Body of pancreas (tissue), 4 donors: Measurements from ENCODE around the gene ZNF473.

Experiments used
- CTCF ChIP-seq, 7 experiments: fragments of 450-650 bp in 4 of 7; fragments of 200-600 bp in 3 of 7; sonication (generic) in 3 of 7; IDR thresholded peaks; one replicate each; pipeline ENCODE4 v1.5.1; 2016 to 2019; ENCODE audit warnings: antibody characterized with exemption in 7 of 7
- POLR2A ChIP-seq, 3 donors: fragments of 450-650 bp; IDR thresholded peaks; one replicate each; pipeline ENCODE4 v1.6.1; 2016; ENCODE audit warnings: antibody characterized with exemption in 3 of 3, mild to moderate bottlenecking in 2 of 3

DNA sequence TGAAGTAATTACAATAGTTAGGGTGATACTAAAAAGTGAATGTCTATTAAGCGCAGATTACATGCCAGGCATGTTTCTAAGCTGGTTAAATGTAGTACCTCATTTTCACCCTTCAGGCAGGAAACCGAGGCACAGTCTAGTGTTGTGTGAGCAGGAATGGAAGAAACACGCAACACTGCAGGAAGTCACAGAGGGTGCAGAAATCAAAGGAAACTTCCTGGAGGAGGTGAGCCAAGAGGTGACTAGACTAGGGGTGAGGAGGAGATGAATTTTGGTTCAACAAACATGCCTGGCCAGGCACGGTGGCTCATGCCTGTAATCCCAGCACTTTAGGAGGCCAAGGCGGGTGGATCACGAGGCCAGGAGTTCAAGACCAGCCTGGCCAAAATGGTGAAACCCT is 41.8 kb downstream of the ZNF473 start:
- TF ChIP-seq CTCF (IDR thresholded peaks at IDR 0.05) (no peak), POLR2A (IDR thresholded peaks at IDR 0.05) (no peak)
